ENCODE results near the gene C2orf69. TPM values are rescaled to one million over a fixed set of nuclear protein-coding genes. Genes with fewer than 3 reads are reported as not detected.
"Not testable (repeated sequence)": the region's sequence is repeated elsewhere in the genome, so short reads cannot be mapped to it uniquely, and the experiment has no call there.

The C2orf69 gene
- polyA plus RNA-seq, 3 donors: 11.6 to 12.9 (median 12.2) TPM

GRCh38 chr2:199912553-199913114, 1.5 kb downstream of the C2orf69 start:
- DNase-seq (ENCODE audit: low read depth in 3 of 3, low spot score in 2 of 3): not testable (repeated sequence)

GRCh38 chr2:199914372-199914958, 3.4 kb downstream of the C2orf69 start:
- no peak for DNase-seq (ENCODE audit: low read depth in 3 of 3, low spot score in 2 of 3)

- DNase-seq (ENCODE audit: low read depth in 3 of 3, low spot score in 2 of 3): no peak
These were observed 5.9 kb downstream of the C2orf69 start for GRCh38 chr2:199916980-199917379.

- no peak for DNase-seq (ENCODE audit: low read depth in 3 of 3, low spot score in 2 of 3)
These were observed 11.8 kb downstream of the C2orf69 start for GRCh38 chr2:199922856-199923255.

- no peak for DNase-seq (ENCODE audit: low read depth in 3 of 3, low spot score in 2 of 3)
These were observed 12.8 kb downstream of the C2orf69 start for GRCh38 chr2:199923924-199924323.

GRCh38 chr2:199926806-199927205, 15.7 kb downstream of the C2orf69 start:
- no peak for DNase-seq (ENCODE audit: low read depth in 3 of 3, low spot score in 2 of 3)

- no peak for DNase-seq (ENCODE audit: low read depth in 3 of 3, low spot score in 2 of 3)
These were observed 17.1 kb downstream of the C2orf69 start for GRCh38 chr2:199928226-199928625.

GRCh38 chr2:199928626-199929025, 17.5 kb downstream of the C2orf69 start:
- no peak for DNase-seq (ENCODE audit: low read depth in 3 of 3, low spot score in 2 of 3)

GRCh38 chr2:199929262-199929661, 18.2 kb downstream of the C2orf69 start:
- DNase-seq (ENCODE audit: low read depth in 3 of 3, low spot score in 2 of 3): no peak

GRCh38 chr2:199932312-199932855, 21.3 kb downstream of the C2orf69 start:
- DNase-seq (ENCODE audit: low read depth in 3 of 3, low spot score in 2 of 3): no peak

GRCh38 chr2:199933466-199933865, 22.4 kb downstream of the C2orf69 start:
- no peak for DNase-seq (ENCODE audit: low read depth in 3 of 3, low spot score in 2 of 3)

GRCh38 chr2:199936554-199936953, 25.5 kb downstream of the C2orf69 start:
- DNase-seq (ENCODE audit: low read depth in 3 of 3, low spot score in 2 of 3): no peak

- DNase-seq (ENCODE audit: low read depth in 3 of 3, low spot score in 2 of 3): no peak
These were observed 29.3 kb downstream of the C2orf69 start for GRCh38 chr2:199940373-199940772.

GRCh38 chr2:199943373-199943772, 32.3 kb downstream of the C2orf69 start:
- no peak for DNase-seq (ENCODE audit: low read depth in 3 of 3, low spot score in 2 of 3)

GRCh38 chr2:199946196-199946595, 35.1 kb downstream of the C2orf69 start:
- no peak for DNase-seq (ENCODE audit: low read depth in 3 of 3, low spot score in 2 of 3)

- DNase-seq (ENCODE audit: low read depth in 3 of 3, low spot score in 2 of 3): no peak
These were observed 35.7 kb downstream of the C2orf69 start for GRCh38 chr2:199946836-199947235.

- no peak for DNase-seq (ENCODE audit: low read depth in 3 of 3, low spot score in 2 of 3)
These were observed 39.3 kb downstream of the C2orf69 start for GRCh38 chr2:199950396-199950795.

GRCh38 chr2:199951023-199951422, 39.9 kb downstream of the C2orf69 start:
- no peak for DNase-seq (ENCODE audit: low read depth in 3 of 3, low spot score in 2 of 3)

- peak in 1 of 3 donors; percentile 16 for DNase-seq (ENCODE audit: low read depth in 3 of 3, low spot score in 2 of 3)
These were observed 43.9 kb downstream of the C2orf69 start for GRCh38 chr2:199955007-199955338.

- peak; percentile 72 to 80 (median 78) for DNase-seq (ENCODE audit: low read depth in 3 of 3, low spot score in 2 of 3)
These were observed 44.4 kb downstream of the C2orf69 start, which contains the start of the genes MAIP1 and TYW5 for GRCh38 chr2:199955339-199956061. TSS of gene MAIP1 (plus strand) at chr2:199955582. CDS start at chr2:199955799, 217 bp downstream. TSS of gene TYW5 (minus strand) at chr2:199955491. CDS start at chr2:199955470, 21 bp downstream.

- DNase-seq (ENCODE audit: low read depth in 3 of 3, low spot score in 2 of 3): peak in 1 of 3 donors; percentile 12
These were observed 44.9 kb downstream of the C2orf69 start for GRCh38 chr2:199956062-199956380.

- no peak for DNase-seq (ENCODE audit: low read depth in 3 of 3, low spot score in 2 of 3)
These were observed 46.9 kb downstream of the C2orf69 start for GRCh38 chr2:199958014-199958413.

All from right renal cortex interstitium (tissue), 3 donors.